GM23338 (cell line): ENCODE results near the gene UCN. TPM values are rescaled to one million over a fixed set of nuclear protein-coding genes. Genes with fewer than 3 reads are reported as not detected.

Source experiments
- ATAC-seq: fragments of 200-7000 bp; cut with Tn5 transposase; 3 replicates; pipeline ENCODE4 v1.9.1; 2020
- DNase-seq: peaks from one replicate; pipeline ENCODE4 v3.0.0-alpha.2; 2015; ENCODE audit warnings: low spot score
- H2AFZ ChIP-seq: fragments of 200-600 bp; sonication (generic); 2 replicates; pipeline ENCODE4 v1.8.0; 2016; ENCODE audit warnings: antibody characterized with exemption, mild to moderate bottlenecking, moderate library complexity
- H3F3A ChIP-seq: fragments of 200-600 bp; sonication (generic); replicated peaks from 2 replicates; pipeline ENCODE4 v1.8.0; 2017; ENCODE audit warnings: antibody characterized with exemption, mixed run types, low read depth
- H3K27ac ChIP-seq: fragments of 200-600 bp; sonication (generic); 2 replicates; pipeline ENCODE4 v1.6.1; 2016; ENCODE audit warnings: low read depth
- H3K27me3 ChIP-seq: fragments of 200-600 bp; sonication (generic); 2 replicates; pipeline ENCODE4 v1.8.0; 2016; ENCODE audit warnings: mild to moderate bottlenecking, mixed run types, moderate library complexity; ENCODE audit not compliant: insufficient read depth
- H3K36me3 ChIP-seq: fragments of 200-600 bp; sonication (generic); 2 replicates; pipeline ENCODE4 v1.8.0; 2016; ENCODE audit warnings: mild to moderate bottlenecking; ENCODE audit not compliant: insufficient read depth
- H3K4me1 ChIP-seq: fragments of 200-600 bp; sonication (generic); 2 replicates; pipeline ENCODE4 v1.8.0; 2016; ENCODE audit warnings: mild to moderate bottlenecking, moderate library complexity; ENCODE audit not compliant: insufficient read depth
- H3K4me2 ChIP-seq: fragments of 200-600 bp; sonication (generic); 2 replicates; pipeline ENCODE4 v1.7.1; 2017; ENCODE audit warnings: mixed run types
- H3K4me3 ChIP-seq: fragments of 200-600 bp; sonication (generic); 2 replicates; pipeline ENCODE4 v1.6.1; 2016; ENCODE audit warnings: mixed run types
- H3K79me2 ChIP-seq: fragments of 200-600 bp; sonication (generic); replicated peaks from 2 replicates; pipeline ENCODE4 v1.8.0; 2017; ENCODE audit warnings: mild to moderate bottlenecking; ENCODE audit not compliant: insufficient read depth
- H3K9me2 ChIP-seq: fragments of 200-600 bp; sonication (generic); 2 replicates; pipeline ENCODE4 v1.8.0; 2017; ENCODE audit not compliant: insufficient read depth
- H4K20me1 ChIP-seq: fragments of 200-600 bp; sonication (generic); replicated peaks from 2 replicates; pipeline ENCODE4 v1.8.0; 2017; ENCODE audit warnings: mild to moderate bottlenecking; ENCODE audit not compliant: insufficient read depth
- H3K27ac Mint-ChIP-seq: 2 replicates; pipeline ENCODE4 v1.8.0; 2020; ENCODE audit warnings: inconsistent platforms, mild to moderate bottlenecking, moderate library complexity, mixed read lengths
- H3K27me3 Mint-ChIP-seq: 3 replicates; pipeline ENCODE4 v1.8.0; 2022; ENCODE audit warnings: low read depth, mild to moderate bottlenecking, moderate library complexity, mixed read lengths, inconsistent platforms; ENCODE audit not compliant: insufficient read depth, poor library complexity
- H3K36me3 Mint-ChIP-seq: 3 replicates; pipeline ENCODE4 v1.8.0; 2021; ENCODE audit warnings: low read depth, mild to moderate bottlenecking, inconsistent platforms, moderate library complexity, mixed read lengths
- H3K4me1 Mint-ChIP-seq: 3 replicates; pipeline ENCODE4 v1.8.0; 2020; ENCODE audit warnings: mild to moderate bottlenecking, inconsistent platforms, mixed read lengths
- H3K4me3 Mint-ChIP-seq: 3 replicates; pipeline ENCODE4 v1.8.0; 2021; ENCODE audit warnings: moderate library complexity, mild to moderate bottlenecking, inconsistent platforms, mixed read lengths
- H3K9me3 Mint-ChIP-seq: 3 replicates; pipeline ENCODE4 v1.8.0; 2020; ENCODE audit warnings: moderate library complexity, mild to moderate bottlenecking, inconsistent platforms, mixed read lengths
- CREB1 ChIP-seq: fragments of 250-450 bp; sonication (Bioruptor Pico); IDR thresholded peaks from 2 replicates; pipeline ENCODE4 v1.5.0; 2020; ENCODE audit warnings: low read depth, mild to moderate bottlenecking, moderate library complexity
- ETS1 ChIP-seq: IDR thresholded peaks from 2 replicates; pipeline ENCODE4 v1.6.1; 2016; ENCODE audit warnings: antibody characterized with exemption
- EZH2 ChIP-seq: fragments of 200-600 bp; sonication (generic); IDR thresholded peaks from one replicate; pipeline ENCODE4 v1.8.0; 2017; ENCODE audit warnings: antibody characterized with exemption, mild to moderate bottlenecking, low read depth; ENCODE audit not compliant: unreplicated experiment
- EZH2phosphoT487 ChIP-seq: fragments of 200-600 bp; sonication (generic); IDR thresholded peaks from one replicate; pipeline ENCODE4 v1.8.1; 2018; ENCODE audit warnings: antibody characterized with exemption; ENCODE audit not compliant: unreplicated experiment
- ZNF114 ChIP-seq: fragments of 250-450 bp; sonication (Bioruptor Pico); IDR thresholded peaks from 2 replicates; pipeline ENCODE4 v1.5.0; 2020; ENCODE audit warnings: mild to moderate bottlenecking, moderate library complexity
- ZNF331 ChIP-seq: fragments of 250-450 bp; sonication (Bioruptor Pico); IDR thresholded peaks from 2 replicates; pipeline ENCODE4 v1.5.0; 2020; ENCODE audit warnings: low read depth, mild to moderate bottlenecking, moderate library complexity
- polyA plus RNA-seq: library from polyadenylated mRNA; unstranded; fragments of >200 nt; fragmentation: Nextera tagmentation; extraction: Ambion mirVana; gene quantifications from 2 replicates; pipeline ENCODE4 v1.2.1, GENCODE V29; 2016
- total RNA-seq: library from RNA; depleted of rRNA; stranded (reverse); fragments of >200 nt; shearing (Covaris generic); gene quantifications from 2 replicates; pipeline ENCODE4 v1.2.3, GENCODE V29; 2014
- TF ChIP-seq, protein P1 (sequence below), 2 experiments: fragments of 200-600 bp in 1 of 2; sonication (generic) in 1 of 2; conservative IDR thresholded peaks; 2 replicates each; pipeline versions ENCODE4 v1.5.1 to v1.6.1; 2016 to 2017; ENCODE audit warnings: antibody characterized with exemption in 2 of 2, low read depth in 2 of 2, mild to moderate bottlenecking in 2 of 2, moderate library complexity in 1 of 2
- TF ChIP-seq, protein P2 (sequence below): fragments of 250-450 bp; sonication (Bioruptor Pico); IDR thresholded peaks from 2 replicates; pipeline ENCODE4 v1.5.0; 2020; ENCODE audit warnings: mild to moderate bottlenecking, moderate library complexity

UCN gene
- total and polyA plus RNA-seq, 2 experiments from 2014 or later = 0.59 to 0.99 TPM

DNA sequence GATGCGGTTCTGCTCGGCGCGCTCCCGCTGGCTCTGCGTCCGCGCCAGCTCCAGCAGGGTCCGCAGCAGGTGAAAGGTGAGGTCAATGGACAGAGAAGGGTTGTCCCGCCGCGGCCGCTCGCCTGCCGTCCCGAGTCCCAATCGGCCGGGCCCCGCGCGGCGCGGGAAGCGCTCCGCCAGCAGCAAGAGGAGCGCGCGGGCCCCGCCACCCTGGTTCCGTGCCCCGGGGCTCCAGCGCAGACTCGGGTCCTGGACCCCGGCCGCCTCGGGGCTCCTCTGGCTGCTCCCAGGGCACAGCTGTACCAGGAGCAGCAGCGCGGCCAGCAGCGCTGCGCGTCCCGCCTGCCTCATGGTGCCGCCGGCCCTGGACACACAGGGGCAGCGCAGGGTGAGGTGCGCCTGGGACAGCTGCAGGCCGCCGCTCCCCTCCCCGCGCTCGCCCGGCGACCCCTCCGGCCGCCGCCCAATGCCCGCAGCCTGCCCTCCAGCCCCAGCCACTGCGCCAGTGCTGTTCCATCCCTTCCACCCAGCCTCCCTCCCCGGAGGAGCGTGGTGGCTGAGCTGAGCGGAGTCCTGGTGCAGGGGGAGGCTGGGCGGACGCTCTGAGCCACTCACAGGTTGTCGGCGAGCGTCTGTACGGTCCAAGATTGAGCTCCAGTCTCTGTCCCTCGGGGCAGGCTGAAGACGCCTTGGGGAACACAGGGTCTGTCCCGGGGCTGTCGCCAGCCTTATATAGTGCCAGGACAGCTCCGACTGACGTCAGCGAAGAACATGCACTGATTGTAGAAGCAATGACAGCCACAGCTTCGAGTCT is 493 bp downstream of the UCN start:
- Histone ChIP-seq H2AFZ (peak overlapping the region; percentile 94; the same call in 1 of the 2 replicates), H3K27ac (no peak overlapping the region), H3K4me2 (peak overlapping the region; percentile 84), H3K9me2 (no peaks in the 10 kb centered on the region), H3K27me3 (peaks cover 57% of the 10 kb centered on the region), H3K79me2 (no peaks in the 10 kb centered on the region), H3K36me3 (no peaks in the 10 kb centered on the region), H3K4me1 (peaks cover 9% of the 10 kb centered on the region), H3F3A (peaks cover 8% of the 10 kb centered on the region; the same call in 1 of the 2 replicates), H3K4me3 (peak overlapping the region; percentile 55), H4K20me1 (peaks cover 4% of the 10 kb centered on the region; the same call in 1 of the 2 replicates)
- Mint-ChIP-seq H3K36me3 (peaks cover 5% of the 10 kb centered on the region; the same call in 1 of the 3 replicates), H3K27me3 (peaks cover 54% of the 10 kb centered on the region), H3K4me3 (peak overlapping the region; percentile 60), H3K4me1 (peaks cover 5% of the 10 kb centered on the region), H3K9me3 (no peaks in the 10 kb centered on the region), H3K27ac (no peak overlapping the region)
- DNase-seq (peak; percentile 56), ATAC-seq (peak; percentile 51)
- TF ChIP-seq EZH2 (peak; percentile 47), ZNF114 (CRISPR knock-in tag) (no peak)
- TF ChIP-seq, protein P1, sequence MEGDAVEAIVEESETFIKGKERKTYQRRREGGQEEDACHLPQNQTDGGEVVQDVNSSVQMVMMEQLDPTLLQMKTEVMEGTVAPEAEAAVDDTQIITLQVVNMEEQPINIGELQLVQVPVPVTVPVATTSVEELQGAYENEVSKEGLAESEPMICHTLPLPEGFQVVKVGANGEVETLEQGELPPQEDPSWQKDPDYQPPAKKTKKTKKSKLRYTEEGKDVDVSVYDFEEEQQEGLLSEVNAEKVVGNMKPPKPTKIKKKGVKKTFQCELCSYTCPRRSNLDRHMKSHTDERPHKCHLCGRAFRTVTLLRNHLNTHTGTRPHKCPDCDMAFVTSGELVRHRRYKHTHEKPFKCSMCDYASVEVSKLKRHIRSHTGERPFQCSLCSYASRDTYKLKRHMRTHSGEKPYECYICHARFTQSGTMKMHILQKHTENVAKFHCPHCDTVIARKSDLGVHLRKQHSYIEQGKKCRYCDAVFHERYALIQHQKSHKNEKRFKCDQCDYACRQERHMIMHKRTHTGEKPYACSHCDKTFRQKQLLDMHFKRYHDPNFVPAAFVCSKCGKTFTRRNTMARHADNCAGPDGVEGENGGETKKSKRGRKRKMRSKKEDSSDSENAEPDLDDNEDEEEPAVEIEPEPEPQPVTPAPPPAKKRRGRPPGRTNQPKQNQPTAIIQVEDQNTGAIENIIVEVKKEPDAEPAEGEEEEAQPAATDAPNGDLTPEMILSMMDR (conservative IDR thresholded peaks at IDR 0.05; ENCODE audit: low read depth in 2 of 2) = no peak

- Histone ChIP-seq H3K4me2 (peak overlapping the region; percentile 84), H3K27ac (no peak overlapping the region), H3K4me1 (peaks cover 9% of the 10 kb centered on the region), H3K36me3 (no peaks in the 10 kb centered on the region), H3K9me2 (no peaks in the 10 kb centered on the region), H2AFZ (peak overlapping the region; percentile 94; the same call in 1 of the 2 replicates), H3K27me3 (peaks cover 57% of the 10 kb centered on the region), H4K20me1 (peaks cover 4% of the 10 kb centered on the region; the same call in 1 of the 2 replicates), H3F3A (peaks cover 10% of the 10 kb centered on the region; the same call in 1 of the 2 replicates), H3K4me3 (peak overlapping the region; percentile 55), H3K79me2 (no peaks in the 10 kb centered on the region)
- DNase-seq (no peak), ATAC-seq (no peak)
- Mint-ChIP-seq H3K4me3 (peak overlapping the region; percentile 60), H3K36me3 (peaks cover 5% of the 10 kb centered on the region; the same call in 1 of the 3 replicates), H3K9me3 (no peaks in the 10 kb centered on the region), H3K4me1 (peaks cover 6% of the 10 kb centered on the region), H3K27ac (no peak overlapping the region), H3K27me3 (peaks cover 54% of the 10 kb centered on the region)
- TF ChIP-seq, protein P1 (conservative IDR thresholded peaks at IDR 0.05; ENCODE audit: low read depth in 2 of 2) = no peak
- no peak for TF ChIP-seq ZNF114 (CRISPR knock-in tag)
- TF ChIP-seq ETS1 = no peak
- TF ChIP-seq CREB1 (CRISPR knock-in tag) = no peak
- no peak for TF ChIP-seq ZNF331
- TF ChIP-seq, protein P2, sequence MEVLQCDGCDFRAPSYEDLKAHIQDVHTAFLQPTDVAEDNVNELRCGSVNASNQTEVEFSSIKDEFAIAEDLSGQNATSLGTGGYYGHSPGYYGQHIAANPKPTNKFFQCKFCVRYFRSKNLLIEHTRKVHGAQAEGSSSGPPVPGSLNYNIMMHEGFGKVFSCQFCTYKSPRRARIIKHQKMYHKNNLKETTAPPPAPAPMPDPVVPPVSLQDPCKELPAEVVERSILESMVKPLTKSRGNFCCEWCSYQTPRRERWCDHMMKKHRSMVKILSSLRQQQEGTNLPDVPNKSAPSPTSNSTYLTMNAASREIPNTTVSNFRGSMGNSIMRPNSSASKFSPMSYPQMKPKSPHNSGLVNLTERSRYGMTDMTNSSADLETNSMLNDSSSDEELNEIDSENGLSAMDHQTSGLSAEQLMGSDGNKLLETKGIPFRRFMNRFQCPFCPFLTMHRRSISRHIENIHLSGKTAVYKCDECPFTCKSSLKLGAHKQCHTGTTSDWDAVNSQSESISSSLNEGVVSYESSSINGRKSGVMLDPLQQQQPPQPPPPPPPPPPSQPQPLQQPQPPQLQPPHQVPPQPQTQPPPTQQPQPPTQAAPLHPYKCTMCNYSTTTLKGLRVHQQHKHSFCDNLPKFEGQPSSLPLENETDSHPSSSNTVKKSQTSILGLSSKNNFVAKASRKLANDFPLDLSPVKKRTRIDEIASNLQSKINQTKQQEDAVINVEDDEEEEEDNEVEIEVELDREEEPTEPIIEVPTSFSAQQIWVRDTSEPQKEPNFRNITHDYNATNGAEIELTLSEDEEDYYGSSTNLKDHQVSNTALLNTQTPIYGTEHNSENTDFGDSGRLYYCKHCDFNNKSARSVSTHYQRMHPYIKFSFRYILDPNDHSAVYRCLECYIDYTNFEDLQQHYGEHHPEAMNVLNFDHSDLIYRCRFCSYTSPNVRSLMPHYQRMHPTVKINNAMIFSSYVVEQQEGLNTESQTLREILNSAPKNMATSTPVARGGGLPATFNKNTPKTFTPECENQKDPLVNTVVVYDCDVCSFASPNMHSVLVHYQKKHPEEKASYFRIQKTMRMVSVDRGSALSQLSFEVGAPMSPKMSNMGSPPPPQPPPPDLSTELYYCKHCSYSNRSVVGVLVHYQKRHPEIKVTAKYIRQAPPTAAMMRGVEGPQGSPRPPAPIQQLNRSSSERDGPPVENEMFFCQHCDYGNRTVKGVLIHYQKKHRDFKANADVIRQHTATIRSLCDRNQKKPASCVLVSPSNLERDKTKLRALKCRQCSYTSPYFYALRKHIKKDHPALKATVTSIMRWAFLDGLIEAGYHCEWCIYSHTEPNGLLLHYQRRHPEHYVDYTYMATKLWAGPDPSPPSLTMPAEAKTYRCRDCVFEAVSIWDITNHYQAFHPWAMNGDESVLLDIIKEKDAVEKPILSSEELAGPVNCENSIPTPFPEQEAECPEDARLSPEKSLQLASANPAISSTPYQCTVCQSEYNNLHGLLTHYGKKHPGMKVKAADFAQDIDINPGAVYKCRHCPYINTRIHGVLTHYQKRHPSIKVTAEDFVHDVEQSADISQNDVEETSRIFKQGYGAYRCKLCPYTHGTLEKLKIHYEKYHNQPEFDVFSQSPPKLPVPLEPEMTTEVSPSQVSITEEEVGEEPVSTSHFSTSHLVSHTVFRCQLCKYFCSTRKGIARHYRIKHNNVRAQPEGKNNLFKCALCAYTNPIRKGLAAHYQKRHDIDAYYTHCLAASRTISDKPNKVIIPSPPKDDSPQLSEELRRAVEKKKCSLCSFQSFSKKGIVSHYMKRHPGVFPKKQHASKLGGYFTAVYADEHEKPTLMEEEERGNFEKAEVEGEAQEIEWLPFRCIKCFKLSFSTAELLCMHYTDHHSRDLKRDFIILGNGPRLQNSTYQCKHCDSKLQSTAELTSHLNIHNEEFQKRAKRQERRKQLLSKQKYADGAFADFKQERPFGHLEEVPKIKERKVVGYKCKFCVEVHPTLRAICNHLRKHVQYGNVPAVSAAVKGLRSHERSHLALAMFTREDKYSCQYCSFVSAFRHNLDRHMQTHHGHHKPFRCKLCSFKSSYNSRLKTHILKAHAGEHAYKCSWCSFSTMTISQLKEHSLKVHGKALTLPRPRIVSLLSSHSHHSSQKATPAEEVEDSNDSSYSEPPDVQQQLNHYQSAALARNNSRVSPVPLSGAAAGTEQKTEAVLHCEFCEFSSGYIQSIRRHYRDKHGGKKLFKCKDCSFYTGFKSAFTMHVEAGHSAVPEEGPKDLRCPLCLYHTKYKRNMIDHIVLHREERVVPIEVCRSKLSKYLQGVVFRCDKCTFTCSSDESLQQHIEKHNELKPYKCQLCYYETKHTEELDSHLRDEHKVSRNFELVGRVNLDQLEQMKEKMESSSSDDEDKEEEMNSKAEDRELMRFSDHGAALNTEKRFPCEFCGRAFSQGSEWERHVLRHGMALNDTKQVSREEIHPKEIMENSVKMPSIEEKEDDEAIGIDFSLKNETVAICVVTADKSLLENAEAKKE = no peak
- no peak for TF ChIP-seq EZH2phosphoT487
These were observed 1.0 kb downstream of the UCN start for GRCh38 chr2:27307287-27307544.
